Stimulated activated CD4-positive, alpha-beta T cell treated with anti-CD3 and anti-CD28 coated beads, TNF-alpha, amount 100 ng/mL, for 1 hour (primary cell): ENCODE data around the gene UMPS.

Experiments used
- DNase-seq, 3 donors: peaks; one replicate each; pipeline ENCODE4 v3.0.0-alpha.2; 2020; ENCODE audit warnings: low read depth in 3 of 3, low spot score in 1 of 3

UMPS gene

GRCh38 chr3:124763206-124763605, 33.0 kb downstream of the UMPS start:
- DNase-seq = no peak

- no peak for DNase-seq
Observed at GRCh38 chr3:124763644-124764358, 33.5 kb downstream of the UMPS start.

DNA sequence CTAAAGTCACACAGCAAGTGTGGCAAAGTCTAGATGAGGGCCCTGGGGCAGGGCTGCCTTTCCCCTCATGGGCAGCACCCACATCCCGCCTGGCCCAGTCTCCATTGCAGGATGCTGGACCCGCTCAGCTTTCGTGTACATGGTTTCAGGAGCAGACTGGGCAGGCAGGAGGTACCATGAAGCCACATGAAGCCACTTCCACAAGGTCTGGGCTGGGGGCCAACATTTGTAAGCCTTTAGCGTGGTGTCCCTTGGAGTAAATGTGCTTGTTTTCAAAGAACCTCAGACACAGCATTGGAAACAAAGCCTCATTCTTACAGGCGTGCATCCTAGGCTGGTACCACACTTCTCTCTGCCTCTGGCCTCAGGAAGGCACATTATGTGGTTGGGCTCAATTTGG, 34.5 kb downstream of the UMPS start:
- DNase-seq = no peak

DNA sequence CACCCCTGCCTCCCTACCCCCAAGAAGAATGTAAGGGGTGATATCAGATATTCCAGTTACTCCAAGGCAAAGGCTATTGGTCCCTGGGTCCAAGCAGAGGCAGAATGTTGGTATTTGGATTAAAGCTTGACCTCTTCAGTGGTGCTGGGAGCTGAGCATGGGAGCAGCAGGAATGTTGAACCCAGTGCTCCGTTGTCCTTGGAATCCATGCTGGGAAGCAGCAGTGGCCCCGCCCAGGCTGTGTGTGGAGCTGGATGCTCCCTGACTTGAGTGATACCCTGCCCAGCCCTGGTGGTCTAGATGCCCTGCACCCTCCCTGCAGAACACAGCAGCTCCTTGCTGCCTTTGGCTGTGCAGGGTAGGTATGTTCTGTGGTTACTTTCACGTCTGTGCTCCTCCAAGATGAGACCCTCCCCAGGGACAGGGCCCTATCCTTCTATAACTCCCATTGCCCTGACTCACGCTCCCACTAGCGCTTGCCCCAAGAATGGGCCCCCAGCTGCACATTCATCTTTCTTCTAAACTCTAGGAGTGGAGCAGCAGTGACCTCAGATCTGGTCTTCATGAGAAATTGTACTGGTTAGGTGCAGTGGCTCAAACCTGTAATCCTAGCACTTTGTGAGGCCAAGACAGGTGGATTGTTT, 35.1 kb downstream of the UMPS start:
- no peak for DNase-seq

GRCh38 chr3:124766113-124767095, 36.2 kb downstream of the UMPS start:
- DNase-seq = no peak

DNA sequence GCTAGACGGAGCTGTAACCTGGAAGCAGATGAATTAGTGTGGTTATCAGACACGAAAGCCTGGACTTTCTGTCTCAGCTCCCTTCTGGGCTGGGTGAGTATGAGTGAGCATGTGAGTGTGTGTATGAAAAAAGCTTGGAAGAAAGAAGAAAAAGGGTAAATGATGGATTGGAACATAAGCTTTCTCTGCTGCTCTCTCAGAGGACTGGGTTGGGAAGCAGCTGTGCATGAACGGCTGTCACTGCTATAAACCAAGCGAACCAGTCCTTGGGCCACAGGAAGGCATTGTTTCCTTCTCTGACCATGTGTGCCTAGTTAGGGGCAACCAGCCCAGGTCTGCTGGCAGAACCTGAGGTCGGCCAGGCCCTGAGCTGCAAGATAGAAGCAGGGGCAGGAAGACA, 37.0 kb downstream of the UMPS start:
- DNase-seq = no peak

DNA sequence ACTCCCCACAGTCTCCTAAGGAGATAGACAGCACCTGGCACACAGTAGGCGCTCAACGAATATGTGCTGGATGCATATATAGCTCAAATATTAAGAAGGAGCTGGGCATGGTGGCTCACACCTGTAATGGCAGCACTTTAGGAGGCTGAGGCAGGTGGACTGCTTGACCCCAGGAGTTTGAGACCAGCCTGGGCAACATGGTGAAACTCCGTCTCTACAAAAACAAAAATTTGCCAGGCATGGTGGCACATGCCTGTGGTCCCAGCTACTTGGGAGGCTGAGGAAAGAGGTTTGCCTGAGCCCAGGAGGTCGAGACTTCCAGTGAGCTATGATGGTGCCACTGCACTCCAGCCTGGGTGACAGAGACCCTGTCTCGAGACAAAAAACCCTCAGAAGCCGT, 37.4 kb downstream of the UMPS start:
- DNase-seq = no peak

GRCh38 chr3:124768812-124769211, 38.6 kb downstream of the UMPS start:
- DNase-seq = no peak

- DNase-seq = no peak
Observed at GRCh38 chr3:124769462-124769861, 39.2 kb downstream of the UMPS start.

DNA sequence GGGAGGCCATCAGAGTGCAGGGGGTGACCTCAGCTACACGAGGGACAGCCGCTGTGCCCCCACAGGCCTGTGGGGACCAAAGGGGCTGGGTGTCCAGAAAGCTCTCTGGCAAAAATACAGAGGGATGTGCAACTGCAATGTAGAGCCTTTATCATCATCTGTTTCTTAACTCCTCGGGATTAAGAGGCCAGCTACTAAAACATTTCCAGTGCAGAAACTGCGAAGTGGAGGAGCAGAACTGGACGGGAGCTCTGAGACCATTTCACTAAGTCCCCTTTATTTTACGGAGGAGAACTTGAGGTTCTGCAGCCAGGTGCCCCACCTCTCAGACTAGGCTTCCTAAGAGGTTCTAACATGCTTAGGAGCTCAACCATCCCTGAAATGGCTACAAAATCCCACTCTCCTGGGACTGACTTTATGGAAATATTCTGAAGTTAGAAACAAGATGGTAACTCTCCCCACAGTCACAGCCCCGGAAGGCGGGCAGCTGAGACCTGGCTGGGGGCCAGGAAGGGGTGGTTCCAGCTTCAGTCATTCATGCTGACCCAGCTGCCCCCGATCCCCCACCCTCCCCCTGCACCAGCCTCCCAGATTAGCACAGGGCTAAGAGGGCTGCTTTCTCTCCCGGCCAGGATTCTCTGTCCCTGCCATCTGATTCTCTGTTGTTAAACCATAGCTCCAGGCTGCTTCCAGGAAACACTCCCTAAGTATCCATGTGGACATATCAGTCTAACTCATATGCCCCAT, 40.3 kb downstream of the UMPS start:
- DNase-seq = no peak

- no peak for DNase-seq
Observed at GRCh38 chr3:124771083-124771445, 40.8 kb downstream of the UMPS start.

- no peak for DNase-seq
Observed at GRCh38 chr3:124772081-124772831, 42.0 kb downstream of the UMPS start.

DNA sequence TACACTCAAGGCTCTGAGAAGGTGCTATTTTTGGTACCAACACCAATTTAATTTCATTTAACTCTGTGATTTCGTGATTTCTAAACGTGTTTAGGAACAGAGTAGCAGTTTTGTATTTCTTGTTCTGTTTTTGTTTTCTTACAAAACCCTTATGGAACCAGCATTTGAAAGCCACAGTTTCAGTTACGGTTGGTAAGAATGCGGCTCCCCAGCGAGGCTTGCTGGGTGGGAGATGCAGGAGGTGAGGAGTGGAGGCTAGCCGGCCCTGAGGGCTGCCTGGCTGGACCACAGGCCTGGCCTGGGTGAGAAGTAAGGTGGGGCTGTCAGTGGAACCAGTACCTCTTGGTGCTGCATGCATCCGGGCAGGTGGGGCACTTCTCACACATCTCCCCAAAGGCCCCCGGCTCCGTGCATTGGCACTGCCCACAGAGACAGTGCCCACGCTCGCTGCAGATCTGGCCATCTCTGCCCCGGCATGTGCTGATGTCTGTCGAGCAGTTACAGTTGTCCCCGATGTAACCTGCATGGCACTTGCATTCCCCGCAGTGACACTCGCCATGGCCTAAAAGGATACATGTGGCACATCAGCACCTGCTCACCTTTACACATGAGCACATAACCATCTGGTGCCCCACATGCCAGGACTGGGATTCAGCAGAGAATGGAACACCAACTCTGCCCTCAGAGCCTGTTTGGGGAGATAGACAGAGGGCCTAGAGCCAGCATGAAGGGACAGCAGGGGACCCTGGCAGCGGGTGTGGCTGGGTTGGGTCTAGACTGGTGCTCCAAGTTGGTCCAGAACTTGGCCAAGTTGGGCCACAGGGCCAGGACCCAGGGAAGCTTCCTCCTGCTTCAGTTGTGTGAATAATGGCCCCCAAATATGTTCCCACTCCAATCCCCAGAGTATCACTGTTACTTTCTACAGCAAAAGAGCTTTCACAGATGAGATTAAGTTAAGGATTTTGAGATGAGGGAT, 43.4 kb downstream of the UMPS start:
- no peak for DNase-seq

- no peak for DNase-seq
Observed at GRCh38 chr3:124774327-124774718, 44.1 kb downstream of the UMPS start.

DNA sequence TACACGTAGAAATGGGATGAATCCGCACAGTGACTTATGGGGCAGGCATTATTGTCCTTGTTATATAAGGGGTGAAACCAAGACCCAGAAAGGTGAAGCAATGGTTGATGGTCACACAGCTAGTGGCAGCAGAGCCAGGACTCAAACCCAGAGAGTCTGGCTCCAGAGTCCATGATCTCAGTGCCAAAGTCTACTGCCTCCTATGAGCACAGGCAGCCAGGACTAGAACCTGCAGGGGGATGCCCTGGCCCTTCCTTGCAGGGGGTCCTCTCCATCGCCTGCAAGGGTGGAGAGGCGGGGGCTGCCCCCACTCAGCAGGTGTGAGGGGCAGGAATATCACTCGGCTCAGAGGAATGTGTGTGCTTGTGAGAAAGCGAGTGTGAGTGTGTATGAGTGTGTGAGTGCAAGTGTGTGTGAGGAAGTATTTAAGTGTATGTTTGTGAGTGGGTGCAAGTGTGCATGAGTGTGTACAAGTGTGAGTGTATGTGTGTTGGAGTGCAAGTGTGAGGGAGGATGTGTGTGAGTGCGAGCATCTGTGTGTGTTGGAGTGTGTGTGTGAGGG, 44.7 kb downstream of the UMPS start:
- DNase-seq = no peak

GRCh38 chr3:124775877-124776276, 45.6 kb downstream of the UMPS start:
- DNase-seq = no peak

- DNase-seq = no peak
Observed at GRCh38 chr3:124776856-124777255, 46.6 kb downstream of the UMPS start.

DNA sequence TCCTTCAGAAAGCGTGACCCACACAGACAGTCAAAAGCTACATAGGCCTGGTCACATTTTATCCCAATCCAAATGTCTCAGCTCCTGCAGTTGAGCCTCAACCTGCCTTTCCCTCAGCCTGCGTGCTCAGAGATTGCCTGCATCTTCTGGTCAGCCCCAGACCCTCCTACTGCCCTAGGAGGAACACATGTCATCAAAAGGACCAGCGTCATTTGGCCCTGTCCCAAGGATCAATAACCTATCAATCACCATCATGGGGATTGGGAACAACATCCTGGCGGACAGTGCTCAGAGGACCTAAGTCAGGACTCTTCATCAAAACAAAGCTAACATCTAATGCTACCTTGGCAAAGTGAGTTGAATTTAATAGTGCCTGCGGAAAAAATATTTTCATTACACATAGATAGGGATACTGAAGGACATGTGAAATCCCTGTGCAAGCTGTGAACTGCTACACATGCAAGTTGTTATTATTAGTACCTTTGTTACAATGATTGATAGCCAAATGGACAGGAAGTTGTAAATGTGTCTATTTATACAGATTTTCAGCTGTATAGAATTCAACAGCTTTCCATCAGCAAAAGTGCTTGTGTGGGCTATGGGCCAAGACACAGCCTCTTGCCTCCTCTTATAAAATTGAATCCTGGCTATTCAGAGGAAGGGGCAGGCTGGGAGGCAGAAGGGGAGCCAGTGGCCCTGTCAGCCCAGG, 47.7 kb downstream of the UMPS start:
- DNase-seq = no peak
